DND-41 (cell line): ENCODE measurements around the gene MRPL27.

Experiments used
- EZH2 ChIP-seq: IDR thresholded peaks from 3 replicates; pipeline ENCODE4 v1.6.1; 2012; ENCODE audit warnings: borderline replicate concordance, low read depth, mild to moderate bottlenecking, moderate library complexity, low read length, inconsistent platforms; ENCODE audit not compliant: severe bottlenecking
- TF ChIP-seq, protein P1 (sequence below): IDR thresholded peaks from 2 replicates; pipeline ENCODE4 v1.5.1; 2012; ENCODE audit warnings: borderline replicate concordance, low read length, moderate library complexity, mild to moderate bottlenecking; ENCODE audit not compliant: poor library complexity, severe bottlenecking; ENCODE audit errors: extremely low read depth

DNA sequence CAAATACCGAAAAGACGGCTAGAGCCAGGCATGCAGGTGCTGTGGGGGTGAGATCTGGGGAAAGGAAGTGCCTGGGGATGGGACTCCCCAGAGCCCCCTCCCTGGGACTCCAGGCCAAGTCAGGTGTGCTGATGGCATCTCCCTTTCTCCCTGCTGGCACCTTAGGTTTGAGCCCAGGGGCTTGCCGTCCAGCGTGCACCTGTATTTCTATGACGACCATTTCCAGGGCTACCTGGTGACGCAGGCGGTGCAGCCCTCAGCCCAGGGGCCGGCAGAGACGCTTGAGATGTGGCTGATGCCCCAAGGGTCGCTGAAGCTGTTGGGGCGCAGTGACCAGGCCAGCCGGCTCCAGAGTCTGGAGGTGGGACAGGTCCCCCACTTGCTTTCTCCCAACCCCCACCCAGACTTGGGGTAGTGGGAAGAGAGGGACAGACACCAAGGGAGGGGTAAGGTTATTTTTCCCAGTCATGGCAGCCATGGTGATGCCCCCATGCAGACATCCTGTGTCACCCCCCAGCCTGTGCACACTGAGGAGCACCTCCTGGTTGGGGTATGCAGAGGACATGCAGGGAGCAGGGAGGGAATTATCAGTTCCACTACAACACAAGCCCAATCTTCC, 16.0 kb downstream of the MRPL27 start:
- TF ChIP-seq, protein P1, sequence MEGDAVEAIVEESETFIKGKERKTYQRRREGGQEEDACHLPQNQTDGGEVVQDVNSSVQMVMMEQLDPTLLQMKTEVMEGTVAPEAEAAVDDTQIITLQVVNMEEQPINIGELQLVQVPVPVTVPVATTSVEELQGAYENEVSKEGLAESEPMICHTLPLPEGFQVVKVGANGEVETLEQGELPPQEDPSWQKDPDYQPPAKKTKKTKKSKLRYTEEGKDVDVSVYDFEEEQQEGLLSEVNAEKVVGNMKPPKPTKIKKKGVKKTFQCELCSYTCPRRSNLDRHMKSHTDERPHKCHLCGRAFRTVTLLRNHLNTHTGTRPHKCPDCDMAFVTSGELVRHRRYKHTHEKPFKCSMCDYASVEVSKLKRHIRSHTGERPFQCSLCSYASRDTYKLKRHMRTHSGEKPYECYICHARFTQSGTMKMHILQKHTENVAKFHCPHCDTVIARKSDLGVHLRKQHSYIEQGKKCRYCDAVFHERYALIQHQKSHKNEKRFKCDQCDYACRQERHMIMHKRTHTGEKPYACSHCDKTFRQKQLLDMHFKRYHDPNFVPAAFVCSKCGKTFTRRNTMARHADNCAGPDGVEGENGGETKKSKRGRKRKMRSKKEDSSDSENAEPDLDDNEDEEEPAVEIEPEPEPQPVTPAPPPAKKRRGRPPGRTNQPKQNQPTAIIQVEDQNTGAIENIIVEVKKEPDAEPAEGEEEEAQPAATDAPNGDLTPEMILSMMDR: no peak
- TF ChIP-seq EZH2: no peak
